ENCODE results near the gene SNTB2. TPM values are rescaled to one million over a fixed set of nuclear protein-coding genes. Genes with fewer than 3 reads are reported as not detected.

Gene SNTB2
- total RNA-seq, 4 donors from 2014 or later, result 14.5 to 140 (median 28.7) TPM

DNA sequence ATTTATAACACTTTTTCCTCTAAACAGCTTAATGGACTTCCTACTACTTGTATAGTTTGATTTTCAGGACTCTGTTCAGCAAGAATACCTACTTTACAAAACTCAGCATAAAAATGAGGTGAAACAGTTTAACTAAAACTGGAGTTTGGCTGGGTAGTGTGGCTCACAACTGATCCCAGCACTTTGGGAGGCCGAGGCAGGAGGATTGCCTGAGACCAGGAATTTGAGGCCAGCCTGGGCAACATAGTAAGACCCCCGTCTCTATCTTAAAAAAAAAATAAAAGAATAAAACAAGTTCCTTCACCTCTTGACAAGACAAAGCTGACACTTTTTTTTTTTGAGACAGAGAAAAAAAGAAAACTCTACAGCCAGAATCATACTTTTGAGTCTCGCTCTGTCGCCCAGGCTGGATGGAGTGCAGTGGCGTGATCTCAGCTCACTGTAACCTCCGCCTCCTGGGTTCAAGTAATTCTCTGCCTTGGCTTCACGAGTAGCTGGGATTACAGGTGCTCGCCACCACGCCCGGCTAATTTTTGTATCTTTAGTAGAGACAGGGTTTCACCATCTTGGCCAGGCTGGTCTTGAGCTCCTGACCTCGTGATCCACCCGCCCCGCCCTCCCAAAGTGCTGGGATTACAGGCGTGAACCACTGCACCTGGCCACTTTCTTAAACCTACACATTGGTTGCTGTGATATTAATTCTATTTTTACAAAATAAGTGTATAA lies 140.8 kb downstream of the SNTB2 start:
- Histone ChIP-seq H3K4me1 (peaks cover 0 to 50% (median 15%) of the 10 kb centered on the region in 4 donors), H3K27ac (peak overlapping the region in 2 of 4 donors; percentile 57 to 90), H3K36me3 (peaks cover 0 to 40% (median 0%) of the 10 kb centered on the region in 3 donors), H3K9me3 (no peaks in the 10 kb centered on the region), H3K4me3 (no peak overlapping the region), H3K27me3 (no peaks in the 10 kb centered on the region)
- TF ChIP-seq POLR2A (IDR thresholded peaks at IDR 0.05) (no peak), CTCF (IDR thresholded peaks at IDR 0.05) (no peak)
- no peak for DNase-seq

- H3K36me3 ChIP-seq, result peaks cover 0 to 40% (median 0%) of the 10 kb centered on the region in 3 donors
- no peaks in the 10 kb centered on the region for H3K9me3 ChIP-seq
- DNase-seq, result peak in 1 of 3 donors; percentile 39
- peak overlapping the region in 2 of 4 donors; percentile 57 to 90 for H3K27ac ChIP-seq
- H3K4me1 ChIP-seq, result peaks cover 0 to 50% (median 15%) of the 10 kb centered on the region in 4 donors
- H3K27me3 ChIP-seq, result no peaks in the 10 kb centered on the region
- TF ChIP-seq CTCF (IDR thresholded peaks at IDR 0.05), result no peak
- TF ChIP-seq POLR2A (IDR thresholded peaks at IDR 0.05), result no peak
- peak overlapping the region in 2 of 4 donors; percentile 91 to 95 for H3K4me3 ChIP-seq
Observed at GRCh38 chr16:69328854-69329316, 141.9 kb downstream of the SNTB2 start.

- peak overlapping the region; percentile 90 to 95 (median 92) for H3K27ac ChIP-seq
- peaks cover 0 to 47% (median 15%) of the 10 kb centered on the region in 4 donors for H3K4me1 ChIP-seq
- TF ChIP-seq POLR2A (IDR thresholded peaks at IDR 0.05), result no peak
- no peak for TF ChIP-seq CTCF (IDR thresholded peaks at IDR 0.05)
- no peaks in the 10 kb centered on the region for H3K27me3 ChIP-seq
- DNase-seq, result peak in 1 of 3 donors; percentile 47
- peak overlapping the region; percentile 83 to 99 (median 93) for H3K4me3 ChIP-seq
- peaks cover 0 to 40% (median 0%) of the 10 kb centered on the region in 3 donors for H3K36me3 ChIP-seq
- no peaks in the 10 kb centered on the region for H3K9me3 ChIP-seq
Observed at GRCh38 chr16:69329369-69330285, 142.7 kb downstream of the SNTB2 start.

GRCh38 chr16:69330286-69331109 lies 143.5 kb downstream of the SNTB2 start, which contains the start of gene PDF:
TSS of gene PDF (minus strand) at chr16:69330588. CDS start at chr16:69330570, 18 bp downstream.
- peak; percentile 93 to 97 (median 97) for DNase-seq
- Histone ChIP-seq H3K36me3 (peaks cover 0 to 40% (median 0%) of the 10 kb centered on the region in 3 donors), H3K4me1 (peaks cover 0 to 43% (median 15%) of the 10 kb centered on the region in 4 donors), H3K9me3 (no peaks in the 10 kb centered on the region), H3K27ac (peak within 1 kb of the TSS; percentile 90 to 95 (median 92)), H3K27me3 (no peaks in the 10 kb centered on the region), H3K4me3 (peak within 1 kb of the TSS; percentile 83 to 99 (median 93))
- TF ChIP-seq CTCF (IDR thresholded peaks at IDR 0.05) (peak in 2 of 6 experiments; percentile 7 to 13), POLR2A (IDR thresholded peaks at IDR 0.05) (peak; percentile 83 to 85)
